Naive thymus-derived CD4-positive, alpha-beta T cell (primary cell): Measurements from ENCODE around the gene HES3. TPM values are rescaled to one million over a fixed set of nuclear protein-coding genes. Genes with fewer than 3 reads are reported as not detected.

Experiments used
- ATAC-seq: fragments of 150-1000 bp; cut with Tn5 transposase; 2 replicates; pipeline ENCODE4 v1.10.0; 2021; ENCODE audit warnings: mild to moderate bottlenecking, moderate library complexity
- CTCF ChIA-PET: fragments of 350-600 bp; sonication (Branson Sonifier 250); formaldehyde crosslinking; loops from one replicate; lab custom pipeline; 2021; ENCODE audit warnings: antibody characterized with exemption; lab: Charles Lee
- POLR2A ChIA-PET: fragments of 350-600 bp; sonication (Branson Sonifier 250); formaldehyde crosslinking; loops from one replicate; lab custom pipeline; 2021; ENCODE audit warnings: antibody characterized with exemption, inconsistent platforms; lab: Charles Lee
- DNase-seq, 9 donors: peaks; one replicate each; pipeline versions ENCODE4 v3.0.0 to v3.0.0-alpha.2; 2020 to 2022; ENCODE audit warnings: mixed read lengths in 1 of 9
- H3K27ac ChIP-seq: one replicate; pipeline ENCODE4 v1.7.0; 2013; ENCODE audit warnings: mild to moderate bottlenecking, low read depth, low read length, moderate library complexity
- H3K27me3 ChIP-seq, 2 donors: one replicate each; pipeline ENCODE4 v1.7.0; 2013; ENCODE audit warnings: low read length in 2 of 2, mild to moderate bottlenecking in 2 of 2, moderate library complexity in 2 of 2; ENCODE audit not compliant: control insufficient read depth in 2 of 2, insufficient read depth in 2 of 2
- H3K36me3 ChIP-seq, 3 experiments: 1 replicate in 2 of 3; 2 replicates in 1 of 3; pipeline ENCODE4 v1.7.0; 2013; ENCODE audit warnings: low read length in 3 of 3, mild to moderate bottlenecking in 3 of 3, moderate library complexity in 1 of 3; ENCODE audit not compliant: insufficient read depth in 3 of 3, control insufficient read depth in 2 of 3
- H3K4me1 ChIP-seq, 2 donors: one replicate each; pipeline ENCODE4 v1.7.0; 2013; ENCODE audit warnings: low read length in 2 of 2, mild to moderate bottlenecking in 2 of 2, moderate library complexity in 1 of 2; ENCODE audit not compliant: control insufficient read depth in 2 of 2, insufficient read depth in 2 of 2
- H3K4me3 ChIP-seq: 2 replicates; pipeline ENCODE4 v1.7.0; 2013; ENCODE audit warnings: mild to moderate bottlenecking, low read length
- H3K9me3 ChIP-seq, 3 experiments: 1 replicate in 2 of 3; 2 replicates in 1 of 3; pipeline ENCODE4 v1.7.0; 2013; ENCODE audit warnings: low read length in 3 of 3; ENCODE audit not compliant: control insufficient read depth in 2 of 3
- H3K27ac Mint-ChIP-seq, 9 donors: one replicate each; pipeline ENCODE4 v1.8.0; 2020 to 2022; ENCODE audit warnings: mixed read lengths in 9 of 9, mild to moderate bottlenecking in 8 of 9, moderate library complexity in 5 of 9, inconsistent platforms in 2 of 9
- H3K27me3 Mint-ChIP-seq, 5 donors: one replicate each; pipeline ENCODE4 v1.8.0; 2021 to 2022; ENCODE audit warnings: mixed read lengths in 5 of 5, mild to moderate bottlenecking in 1 of 5
- H3K36me3 Mint-ChIP-seq, 5 donors: one replicate each; pipeline ENCODE4 v1.8.0; 2020 to 2022; ENCODE audit warnings: mixed read lengths in 5 of 5, mild to moderate bottlenecking in 3 of 5, inconsistent platforms in 1 of 5
- H3K4me1 Mint-ChIP-seq, 7 donors: one replicate each; pipeline ENCODE4 v1.8.0; 2020 to 2022; ENCODE audit warnings: mixed read lengths in 7 of 7, mild to moderate bottlenecking in 3 of 7, inconsistent platforms in 1 of 7
- H3K4me3 Mint-ChIP-seq, 10 donors: one replicate each; pipeline ENCODE4 v1.8.0; 2020 to 2022; ENCODE audit warnings: mild to moderate bottlenecking in 10 of 10, mixed read lengths in 10 of 10, moderate library complexity in 6 of 10, inconsistent platforms in 2 of 10
- H3K9me3 Mint-ChIP-seq, 11 donors: one replicate each; pipeline ENCODE4 v1.8.0; 2020 to 2022; ENCODE audit warnings: mixed read lengths in 11 of 11, mild to moderate bottlenecking in 4 of 11, inconsistent platforms in 1 of 11, moderate library complexity in 1 of 11
- intact Hi-C, 2 donors: fragments of 100-400 bp; cut with micrococcal nuclease; formaldehyde crosslinking; loops; one replicate each; pipeline ENCODE4 v1.15.1; 2023
- polyA plus RNA-seq, 2 donors: library from polyadenylated mRNA; unstranded; fragments of 300-500 nt; fragmentation: Illumina TruSeq; gene quantifications; one replicate each; pipeline ENCODE4 v1.2.3, GENCODE V29; 2021
- total RNA-seq, 6 experiments: library from RNA in 5 of 6; stranded (reverse) in 5 of 6; gene quantifications; 1 replicate in 5 of 6; 2 replicates in 1 of 6; pipeline ENCODE4 v1.2.3 and lab custom pipeline; 2021 to 2026

HES3 gene
- total and polyA plus RNA-seq, 7 experiments from 2014 or later = not detected

DNA sequence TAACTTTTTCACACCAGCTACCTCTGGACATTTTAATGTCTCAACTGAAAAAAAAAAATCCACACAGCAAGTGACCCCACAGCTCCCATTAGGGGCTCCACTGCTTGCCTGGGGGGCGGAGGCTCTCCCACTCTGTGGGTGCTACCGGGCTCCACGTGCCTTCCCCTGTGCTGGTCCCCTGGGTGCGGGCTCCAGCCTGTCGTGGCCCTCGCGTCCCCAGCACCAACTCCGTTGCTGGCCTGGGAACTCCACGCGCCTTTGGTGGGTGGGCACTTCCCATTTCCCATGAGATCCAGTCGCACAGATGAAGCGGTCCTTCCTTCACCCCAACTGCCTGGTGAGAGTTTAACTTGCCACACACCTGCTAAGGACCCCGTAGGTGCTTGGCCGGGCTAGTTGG lies 44.0 kb downstream of the HES3 start:
- H3K9me3 Mint-ChIP-seq = no peaks in the 10 kb centered on the region
- ATAC-seq (no peak), DNase-seq (no peak)
- Histone ChIP-seq H3K27me3 (no peaks in the 10 kb centered on the region), H3K27ac (no peak overlapping the region), H3K4me3 (no peak overlapping the region), H3K4me1 (no peaks in the 10 kb centered on the region), H3K36me3 (no peaks in the 10 kb centered on the region), H3K9me3 (no peaks in the 10 kb centered on the region)
- POLR2A ChIA-PET = no interaction called here
- peak overlapping the region in 1 of 9 donors; percentile 45 for H3K27ac Mint-ChIP-seq
- intact Hi-C loops = no loop called here
- H3K4me3 Mint-ChIP-seq = no peak overlapping the region
- no peaks in the 10 kb centered on the region for H3K27me3 Mint-ChIP-seq
- CTCF ChIA-PET = interaction anchor here (0.6 kb wide), 2 partner anchors 12 to 123 kb away, joined by 4 to 5 read pairs; no protein-coding TSS in a partner anchor
- H3K4me1 Mint-ChIP-seq = peaks cover 0 to 3% (median 0%) of the 10 kb centered on the region in 7 donors
- H3K36me3 Mint-ChIP-seq = peaks cover 0 to 1% (median 0%) of the 10 kb centered on the region in 5 donors

DNA sequence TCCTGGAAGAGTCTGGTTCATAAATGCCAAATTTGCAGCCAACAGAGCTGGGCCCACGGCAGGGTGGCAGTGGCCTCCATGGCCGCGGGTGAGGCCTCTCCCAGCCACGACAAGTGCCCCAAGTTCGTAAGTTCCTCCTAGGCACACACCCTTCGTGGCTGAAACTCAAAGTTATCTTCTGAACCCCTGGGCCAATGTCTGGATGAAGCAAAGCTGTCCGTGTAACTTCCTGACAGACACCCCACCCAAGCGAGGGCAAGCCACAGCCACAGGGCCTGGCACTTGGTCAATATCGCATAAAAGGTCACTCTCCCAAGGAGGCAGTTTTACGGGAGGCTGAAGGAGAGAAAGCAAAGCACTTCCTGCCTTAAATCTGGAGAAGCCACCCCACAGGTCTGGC lies 44.7 kb downstream of the HES3 start:
- DNase-seq (no peak), ATAC-seq (peak; percentile 22)
- Mint-ChIP-seq H3K27me3 (no peaks in the 10 kb centered on the region), H3K27ac (no peak overlapping the region), H3K4me1 (peaks cover 0 to 3% (median 0%) of the 10 kb centered on the region in 7 donors), H3K36me3 (peaks cover 0 to 6% (median 2%) of the 10 kb centered on the region in 5 donors), H3K9me3 (no peaks in the 10 kb centered on the region), H3K4me3 (no peak overlapping the region)
- no peak overlapping the region for H3K27ac ChIP-seq
- ChIA-PET CTCF (no interaction called here), POLR2A (no interaction called here)
- no peaks in the 10 kb centered on the region for H3K27me3 ChIP-seq
- no peaks in the 10 kb centered on the region for H3K9me3 ChIP-seq
- H3K4me3 ChIP-seq = no peak overlapping the region
- H3K4me1 ChIP-seq = no peaks in the 10 kb centered on the region
- no peaks in the 10 kb centered on the region for H3K36me3 ChIP-seq
- intact Hi-C loops = no loop called here

DNA sequence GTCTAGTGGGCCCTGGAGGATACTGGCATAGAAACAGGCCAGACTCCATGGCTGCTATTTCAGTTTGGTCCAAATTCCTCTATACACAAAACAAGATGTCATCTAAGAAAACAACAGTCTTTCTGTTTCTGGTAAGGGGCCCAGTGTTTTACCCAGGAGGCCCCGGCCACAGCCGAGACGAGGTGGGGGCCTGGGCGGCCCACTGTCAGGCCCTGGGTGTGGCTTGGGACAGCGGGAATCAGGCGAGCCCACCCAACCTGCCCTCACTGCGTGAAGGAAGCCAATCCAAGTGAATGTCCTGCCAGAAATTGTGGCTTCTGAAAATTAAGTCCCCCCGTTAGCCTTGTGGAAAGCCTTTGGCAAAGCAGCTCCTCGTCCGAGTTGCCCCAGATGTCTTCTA lies 48.1 kb downstream of the HES3 start:
- H3K27me3 ChIP-seq = no peaks in the 10 kb centered on the region
- H3K9me3 Mint-ChIP-seq = no peaks in the 10 kb centered on the region
- peaks cover 0 to 4% (median 0%) of the 10 kb centered on the region in 3 experiments for H3K36me3 ChIP-seq
- H3K4me3 Mint-ChIP-seq = no peak overlapping the region
- no peaks in the 10 kb centered on the region for H3K27me3 Mint-ChIP-seq
- ATAC-seq (no peak), DNase-seq (no peak)
- no peaks in the 10 kb centered on the region for H3K4me1 ChIP-seq
- H3K27ac Mint-ChIP-seq = no peak overlapping the region
- peaks cover 0 to 16% (median 5%) of the 10 kb centered on the region in 7 donors for H3K4me1 Mint-ChIP-seq
- ChIA-PET CTCF (no interaction called here), POLR2A (no interaction called here)
- peaks cover 0 to 13% (median 3%) of the 10 kb centered on the region in 5 donors for H3K36me3 Mint-ChIP-seq
- no peak overlapping the region for H3K4me3 ChIP-seq
- no peaks in the 10 kb centered on the region for H3K9me3 ChIP-seq
- intact Hi-C loops = no loop called here
- H3K27ac ChIP-seq = no peak overlapping the region

DNA sequence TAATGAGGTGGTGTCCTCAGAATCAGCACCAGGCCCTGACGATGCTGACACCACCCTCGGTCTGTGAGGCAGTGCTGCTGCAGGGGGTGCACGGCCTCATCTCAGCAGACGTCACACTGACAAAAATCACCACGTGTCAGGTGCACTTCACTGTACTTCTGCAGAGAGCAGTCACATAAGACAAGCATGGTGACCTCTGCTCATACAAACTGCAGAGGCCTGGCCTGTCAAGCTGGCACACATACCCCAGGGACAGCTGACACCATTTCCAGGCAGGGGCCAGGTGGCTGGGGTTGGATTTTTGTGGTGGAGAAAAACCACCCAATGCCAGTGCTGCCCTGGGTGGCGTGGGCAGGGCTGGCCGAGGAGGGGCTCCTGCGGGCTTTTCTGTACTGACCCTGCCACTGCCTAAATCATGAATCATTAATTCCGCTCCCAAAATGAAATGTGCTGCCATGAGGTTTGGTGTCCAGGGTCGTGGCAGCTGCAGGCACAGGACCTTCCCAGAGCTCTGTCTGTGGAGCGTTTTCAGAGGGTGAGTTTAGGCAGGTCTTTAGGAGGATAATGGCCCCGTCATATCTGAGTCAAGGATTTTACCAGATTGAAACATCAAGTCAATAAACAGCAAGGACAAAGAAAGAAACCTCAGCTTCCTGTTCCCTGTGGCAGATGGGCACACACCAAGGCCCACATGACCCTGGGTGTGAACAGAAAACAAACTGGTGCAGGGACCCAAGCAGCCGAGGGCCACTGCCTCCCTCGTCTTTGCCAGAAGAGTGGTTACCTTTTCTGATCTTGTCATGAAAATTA lies 50.3 kb downstream of the HES3 start:
- no peaks in the 10 kb centered on the region for H3K9me3 Mint-ChIP-seq
- DNase-seq = no peak
- no peak overlapping the region for H3K4me3 ChIP-seq
- no peak overlapping the region for H3K4me3 Mint-ChIP-seq
- no peaks in the 10 kb centered on the region for H3K9me3 ChIP-seq
- H3K36me3 Mint-ChIP-seq = peaks cover 0 to 13% (median 3%) of the 10 kb centered on the region in 5 donors
- peaks cover 0 to 4% (median 0%) of the 10 kb centered on the region in 3 experiments for H3K36me3 ChIP-seq
- intact Hi-C loops = no loop called here
- ChIA-PET CTCF (no interaction called here), POLR2A (no interaction called here)
- H3K27ac Mint-ChIP-seq = peak overlapping the region in 1 of 9 donors; percentile 46
- no peak overlapping the region for H3K27ac ChIP-seq
- no peaks in the 10 kb centered on the region for H3K27me3 ChIP-seq
- no peaks in the 10 kb centered on the region for H3K27me3 Mint-ChIP-seq
- H3K4me1 ChIP-seq = no peaks in the 10 kb centered on the region
- peak; percentile 66 for ATAC-seq
- H3K4me1 Mint-ChIP-seq = peaks cover 0 to 16% (median 5%) of the 10 kb centered on the region in 7 donors

DNA sequence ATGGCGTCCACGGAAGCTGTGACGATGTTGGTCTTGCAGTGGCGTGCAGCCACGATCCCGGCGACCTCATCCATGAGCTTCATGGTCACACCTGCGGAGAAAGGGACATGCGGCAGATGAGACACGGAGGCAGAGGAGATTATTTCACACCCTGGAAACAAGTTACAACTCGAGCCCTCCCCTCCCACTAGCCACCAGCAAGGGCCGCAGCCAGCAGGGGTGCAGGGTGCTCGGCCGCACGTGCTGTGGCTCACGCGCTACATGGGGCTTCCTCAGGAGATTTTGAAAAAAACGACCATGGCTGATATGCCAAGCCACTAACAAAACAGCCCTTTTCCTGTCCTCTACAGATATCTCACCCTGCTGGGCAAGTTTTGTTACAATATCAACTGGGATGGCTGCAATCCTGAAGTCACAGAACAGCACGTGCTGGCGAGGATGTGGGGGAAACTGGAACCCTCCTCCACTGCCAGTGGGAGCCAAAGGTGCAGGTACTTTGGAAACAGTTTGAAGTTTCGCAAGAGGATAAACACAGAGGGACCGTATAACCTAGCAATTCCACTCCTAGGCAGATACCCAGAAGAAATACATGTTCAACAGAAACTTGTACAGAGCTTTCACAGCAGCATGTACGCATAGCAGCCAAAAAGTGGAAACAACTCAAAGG lies 51.0 kb downstream of the HES3 start:
- Mint-ChIP-seq H3K4me3 (no peak overlapping the region), H3K27ac (peak overlapping the region in 2 of 9 donors; percentile 12 to 74), H3K4me1 (peaks cover 0 to 16% (median 5%) of the 10 kb centered on the region in 7 donors), H3K9me3 (no peaks in the 10 kb centered on the region), H3K27me3 (no peaks in the 10 kb centered on the region), H3K36me3 (peaks cover 0 to 13% (median 3%) of the 10 kb centered on the region in 5 donors)
- Histone ChIP-seq H3K27me3 (no peaks in the 10 kb centered on the region), H3K36me3 (peaks cover 0 to 4% (median 0%) of the 10 kb centered on the region in 3 experiments), H3K4me1 (no peaks in the 10 kb centered on the region), H3K27ac (no peak overlapping the region), H3K9me3 (no peaks in the 10 kb centered on the region), H3K4me3 (no peak overlapping the region)
- DNase-seq (no peak), ATAC-seq (peak; percentile 54)
- ChIA-PET CTCF (no interaction called here), POLR2A (no interaction called here)
- intact Hi-C loops = no loop called here
